Endothelial cell (in vitro differentiated cells): ENCODE measurements around the gene TCERG1L. TPM values are rescaled to one million over a fixed set of nuclear protein-coding genes. Genes with fewer than 3 reads are reported as not detected.

Experiments
- DNase-seq: peaks from one replicate; pipeline ENCODE4 v3.0.0; 2021; ENCODE audit warnings: low spot score
- H3K27ac Mint-ChIP-seq: one replicate; pipeline ENCODE4 v1.8.0; 2021; ENCODE audit warnings: mixed read lengths, inconsistent platforms; ENCODE audit not compliant: unreplicated experiment
- H3K27me3 Mint-ChIP-seq: one replicate; pipeline ENCODE4 v1.8.0; 2021; ENCODE audit warnings: mild to moderate bottlenecking, moderate library complexity, mixed read lengths, inconsistent platforms; ENCODE audit not compliant: unreplicated experiment
- H3K36me3 Mint-ChIP-seq: one replicate; pipeline ENCODE4 v1.8.0; 2021; ENCODE audit warnings: mild to moderate bottlenecking, low read depth, mixed read lengths, inconsistent platforms; ENCODE audit not compliant: unreplicated experiment
- H3K4me1 Mint-ChIP-seq: one replicate; pipeline ENCODE4 v1.8.0; 2021; ENCODE audit warnings: mild to moderate bottlenecking, mixed read lengths, inconsistent platforms; ENCODE audit not compliant: unreplicated experiment
- H3K4me3 Mint-ChIP-seq: one replicate; pipeline ENCODE4 v1.8.0; 2021; ENCODE audit warnings: mild to moderate bottlenecking, mixed read lengths, inconsistent platforms; ENCODE audit not compliant: unreplicated experiment
- H3K9me3 Mint-ChIP-seq: one replicate; pipeline ENCODE4 v1.8.0; 2021; ENCODE audit warnings: mixed read lengths, inconsistent platforms; ENCODE audit not compliant: unreplicated experiment
- total RNA-seq: library from RNA; stranded (reverse); fragmentation: NEBNext Ultra II Directional; extraction: Animal tissue kit (Norgen Biotek cat#: 25700); gene quantifications from one replicate; pipeline ENCODE4 v1.2.1, GENCODE V29; 2021; ENCODE audit not compliant: unreplicated experiment
- TF ChIP-seq, protein P1 (sequence below): fragments of 200-600 bp; sonication (generic); IDR thresholded peaks from one replicate; pipeline ENCODE4 v1.5.0; 2021; ENCODE audit warnings: antibody characterized with exemption; ENCODE audit not compliant: unreplicated experiment

TCERG1L gene
- total RNA-seq, 1 donor from 2014 or later: not detected

- TF ChIP-seq, protein P1, sequence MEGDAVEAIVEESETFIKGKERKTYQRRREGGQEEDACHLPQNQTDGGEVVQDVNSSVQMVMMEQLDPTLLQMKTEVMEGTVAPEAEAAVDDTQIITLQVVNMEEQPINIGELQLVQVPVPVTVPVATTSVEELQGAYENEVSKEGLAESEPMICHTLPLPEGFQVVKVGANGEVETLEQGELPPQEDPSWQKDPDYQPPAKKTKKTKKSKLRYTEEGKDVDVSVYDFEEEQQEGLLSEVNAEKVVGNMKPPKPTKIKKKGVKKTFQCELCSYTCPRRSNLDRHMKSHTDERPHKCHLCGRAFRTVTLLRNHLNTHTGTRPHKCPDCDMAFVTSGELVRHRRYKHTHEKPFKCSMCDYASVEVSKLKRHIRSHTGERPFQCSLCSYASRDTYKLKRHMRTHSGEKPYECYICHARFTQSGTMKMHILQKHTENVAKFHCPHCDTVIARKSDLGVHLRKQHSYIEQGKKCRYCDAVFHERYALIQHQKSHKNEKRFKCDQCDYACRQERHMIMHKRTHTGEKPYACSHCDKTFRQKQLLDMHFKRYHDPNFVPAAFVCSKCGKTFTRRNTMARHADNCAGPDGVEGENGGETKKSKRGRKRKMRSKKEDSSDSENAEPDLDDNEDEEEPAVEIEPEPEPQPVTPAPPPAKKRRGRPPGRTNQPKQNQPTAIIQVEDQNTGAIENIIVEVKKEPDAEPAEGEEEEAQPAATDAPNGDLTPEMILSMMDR: no peak
- no peak overlapping the region for H3K27ac Mint-ChIP-seq
- peaks cover 45% of the 10 kb centered on the region for H3K9me3 Mint-ChIP-seq
- no peak overlapping the region for H3K4me3 Mint-ChIP-seq
- no peak for DNase-seq
- no peaks in the 10 kb centered on the region for H3K4me1 Mint-ChIP-seq
- H3K27me3 Mint-ChIP-seq: peaks cover 7% of the 10 kb centered on the region
- H3K36me3 Mint-ChIP-seq: peaks cover 5% of the 10 kb centered on the region
Measured at GRCh38 chr10:131250454-131251145, 60.9 kb downstream of the TCERG1L start.

DNA sequence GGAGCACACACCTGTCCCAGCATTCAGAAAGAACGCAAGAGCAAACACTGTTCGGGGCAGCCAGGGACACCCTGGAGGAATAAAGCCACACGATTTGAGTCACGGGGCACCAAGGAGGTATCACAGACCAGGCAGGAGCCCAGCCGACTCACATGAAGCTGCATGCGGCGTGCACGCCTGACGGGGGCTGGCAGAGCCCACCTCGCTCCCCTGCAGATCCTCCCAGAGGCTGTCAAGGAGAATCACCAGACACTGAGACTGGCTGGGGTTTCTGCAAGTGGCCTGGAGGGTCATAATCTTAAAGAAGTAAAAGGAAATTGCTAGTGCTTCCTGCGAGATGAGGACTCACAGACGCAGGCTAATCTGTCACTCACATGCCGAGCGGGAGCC, 61.6 kb downstream of the TCERG1L start:
- peaks cover 5% of the 10 kb centered on the region for H3K36me3 Mint-ChIP-seq
- no peak overlapping the region for H3K4me3 Mint-ChIP-seq
- TF ChIP-seq, protein P1: no peak
- no peaks in the 10 kb centered on the region for H3K4me1 Mint-ChIP-seq
- no peak for DNase-seq
- peaks cover 38% of the 10 kb centered on the region for H3K9me3 Mint-ChIP-seq
- H3K27me3 Mint-ChIP-seq: peaks cover 7% of the 10 kb centered on the region
- no peak overlapping the region for H3K27ac Mint-ChIP-seq

DNA sequence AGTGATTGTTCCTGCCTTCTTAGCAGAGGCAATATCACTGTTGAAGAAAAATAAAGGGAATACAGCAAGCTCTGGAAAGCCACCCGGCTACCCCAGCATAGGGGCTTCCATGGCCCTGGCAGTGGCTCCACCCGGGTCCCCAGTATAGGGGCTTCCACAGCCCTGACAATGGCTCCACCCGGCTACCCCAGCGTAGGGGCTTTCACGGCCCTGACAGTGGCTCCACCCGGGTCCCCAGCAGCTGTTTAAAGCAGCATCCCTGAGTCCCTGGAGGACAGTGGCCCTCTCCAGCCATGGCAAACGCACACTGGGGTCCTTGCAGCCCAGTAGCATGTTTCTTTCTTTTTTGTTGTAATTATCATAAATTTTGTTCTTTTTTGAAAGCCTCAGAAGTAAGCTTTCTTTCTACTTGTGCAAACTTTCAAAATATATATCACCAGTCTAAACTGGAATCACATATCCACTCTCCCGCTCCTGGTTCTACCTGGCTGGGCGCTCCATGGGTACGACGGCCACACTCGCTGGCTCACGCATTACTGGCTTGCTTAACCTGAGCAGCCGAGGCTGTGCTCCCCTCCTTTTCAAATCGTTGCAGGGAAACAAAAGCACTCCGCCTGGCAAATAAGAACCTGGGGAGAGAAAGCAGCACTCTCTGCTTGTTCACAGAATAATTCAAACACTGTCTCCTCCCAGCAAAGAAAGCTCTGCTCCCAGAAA, 62.1 kb downstream of the TCERG1L start:
- Mint-ChIP-seq H3K36me3 (peaks cover 5% of the 10 kb centered on the region), H3K27me3 (peaks cover 7% of the 10 kb centered on the region), H3K27ac (no peak overlapping the region), H3K4me3 (no peak overlapping the region), H3K4me1 (no peaks in the 10 kb centered on the region), H3K9me3 (peaks cover 33% of the 10 kb centered on the region)
- no peak for DNase-seq
- TF ChIP-seq, protein P1: no peak

DNA sequence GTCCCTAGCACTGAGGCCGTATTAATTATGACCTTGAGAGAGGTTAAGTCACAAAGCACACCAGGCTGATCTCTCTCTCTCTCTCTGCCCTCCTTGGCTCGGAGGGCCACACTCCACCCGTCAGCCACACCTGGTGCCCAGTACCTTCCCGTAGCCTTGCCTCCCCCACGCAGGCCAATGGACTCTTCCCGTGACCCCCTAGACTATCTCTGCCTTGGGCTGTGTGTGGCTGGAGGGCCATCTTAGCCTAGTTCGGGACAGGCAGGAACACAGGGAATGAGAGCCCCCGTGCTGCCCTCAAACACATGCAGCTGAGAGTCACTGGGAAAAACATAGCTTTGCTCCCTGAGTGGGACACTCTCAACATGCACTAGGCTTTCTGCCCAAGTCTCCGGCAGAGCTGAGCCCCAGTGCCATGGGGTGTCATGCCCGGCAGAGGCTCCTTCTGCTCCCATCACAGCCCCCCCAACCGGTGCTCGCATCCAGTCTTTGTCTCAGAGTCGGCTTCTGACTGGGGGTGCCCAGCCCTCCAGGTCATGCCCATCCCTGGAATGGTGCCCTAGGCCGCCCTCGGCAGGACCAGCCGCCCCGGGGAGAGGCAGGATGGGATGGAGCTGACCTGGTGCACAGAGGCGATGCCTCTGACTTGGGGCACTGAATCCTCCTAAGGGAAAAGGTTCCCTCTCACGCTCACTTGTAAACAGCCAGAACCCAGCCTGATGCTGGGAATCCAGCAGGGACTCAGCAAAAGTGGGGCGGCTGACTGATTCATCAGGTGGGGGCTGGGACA, 63.0 kb downstream of the TCERG1L start:
- no peak overlapping the region for H3K4me3 Mint-ChIP-seq
- TF ChIP-seq, protein P1: no peak
- DNase-seq: no peak
- H3K36me3 Mint-ChIP-seq: peaks cover 11% of the 10 kb centered on the region
- no peaks in the 10 kb centered on the region for H3K4me1 Mint-ChIP-seq
- peaks cover 7% of the 10 kb centered on the region for H3K27me3 Mint-ChIP-seq
- no peak overlapping the region for H3K27ac Mint-ChIP-seq
- H3K9me3 Mint-ChIP-seq: peaks cover 36% of the 10 kb centered on the region
